Colonic mucosa (tissue), 4 donors: ENCODE results near the gene SHANK3. TPM values are rescaled to one million over a fixed set of nuclear protein-coding genes. Genes with fewer than 3 reads are reported as not detected.

ENCODE experiments used
- DNase-seq: peaks from one replicate; pipeline ENCODE4 v3.0.0-alpha.2; 2020
- H3K27ac ChIP-seq: fragments of 200-600 bp; one replicate; pipeline ENCODE4 v1.8.0; 2021
- H3K27me3 ChIP-seq: fragments of 200-600 bp; one replicate; pipeline ENCODE4 v1.8.0; 2021
- H3K36me3 ChIP-seq: fragments of 200-600 bp; one replicate; pipeline ENCODE4 v1.8.0; 2021
- H3K4me1 ChIP-seq: fragments of 200-600 bp; one replicate; pipeline ENCODE4 v1.8.0; 2021; ENCODE audit warnings: mild to moderate bottlenecking
- H3K4me3 ChIP-seq: fragments of 200-600 bp; one replicate; pipeline ENCODE4 v1.8.0; 2021
- H3K9ac ChIP-seq, 2 donors: one replicate each; pipeline ENCODE4 v1.7.0; 2013; ENCODE audit warnings: control low read depth in 2 of 2, low read depth in 2 of 2, low read length in 2 of 2
- H3K9me3 ChIP-seq: fragments of 200-600 bp; one replicate; pipeline ENCODE4 v1.8.0; 2021
- intact Hi-C: fragments of 100-400 bp; cut with DNase I; formaldehyde crosslinking; loops from one replicate; pipeline ENCODE4 v1.14.1; 2022
- total RNA-seq, 2 donors: library from RNA; stranded (reverse); fragmentation: NEBNext Ultra II Directional in 1 of 2; extraction: Animal tissue kit (Norgen Biotek cat#: 25700) in 1 of 2; gene quantifications; one replicate each; pipeline ENCODE4 v1.2.1, GENCODE V29; 2021
- TF ChIP-seq, protein P1 (sequence below): fragments of 200-600 bp; IDR thresholded peaks from one replicate; pipeline ENCODE4 v1.8.0; 2022; ENCODE audit warnings: antibody characterized with exemption, mild to moderate bottlenecking
- donor health status: healthy.
- donor health status: DM: no; HTN: no; CAD: no.
- donor health status: DM: no; HTN: no; CAD: no.

Gene SHANK3
- total RNA-seq, 2 donors from 2014 or later: 3.6 to 4.3 TPM

DNA sequence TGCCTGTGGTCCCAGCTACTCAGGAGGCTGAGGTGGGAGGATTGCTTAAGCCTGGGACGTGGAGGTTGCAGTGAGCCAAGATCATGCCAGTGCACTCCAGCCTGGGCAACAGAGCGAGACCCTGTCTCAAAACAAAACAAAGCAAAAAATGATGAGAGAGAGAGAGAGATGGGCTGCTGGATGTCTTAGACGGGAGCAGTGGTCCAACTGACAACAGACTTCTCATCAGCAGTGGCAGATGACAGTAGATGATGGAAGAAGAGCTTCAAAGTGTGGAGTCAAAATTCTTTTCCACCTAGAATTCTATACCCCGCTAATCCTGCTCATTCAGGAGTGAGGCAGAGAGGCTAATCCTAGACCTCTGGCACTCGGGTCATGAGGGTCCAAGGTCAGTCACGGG is 36.4 kb downstream of the SHANK3 start:
- TF ChIP-seq, protein P1, sequence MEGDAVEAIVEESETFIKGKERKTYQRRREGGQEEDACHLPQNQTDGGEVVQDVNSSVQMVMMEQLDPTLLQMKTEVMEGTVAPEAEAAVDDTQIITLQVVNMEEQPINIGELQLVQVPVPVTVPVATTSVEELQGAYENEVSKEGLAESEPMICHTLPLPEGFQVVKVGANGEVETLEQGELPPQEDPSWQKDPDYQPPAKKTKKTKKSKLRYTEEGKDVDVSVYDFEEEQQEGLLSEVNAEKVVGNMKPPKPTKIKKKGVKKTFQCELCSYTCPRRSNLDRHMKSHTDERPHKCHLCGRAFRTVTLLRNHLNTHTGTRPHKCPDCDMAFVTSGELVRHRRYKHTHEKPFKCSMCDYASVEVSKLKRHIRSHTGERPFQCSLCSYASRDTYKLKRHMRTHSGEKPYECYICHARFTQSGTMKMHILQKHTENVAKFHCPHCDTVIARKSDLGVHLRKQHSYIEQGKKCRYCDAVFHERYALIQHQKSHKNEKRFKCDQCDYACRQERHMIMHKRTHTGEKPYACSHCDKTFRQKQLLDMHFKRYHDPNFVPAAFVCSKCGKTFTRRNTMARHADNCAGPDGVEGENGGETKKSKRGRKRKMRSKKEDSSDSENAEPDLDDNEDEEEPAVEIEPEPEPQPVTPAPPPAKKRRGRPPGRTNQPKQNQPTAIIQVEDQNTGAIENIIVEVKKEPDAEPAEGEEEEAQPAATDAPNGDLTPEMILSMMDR: no peak
- no peak for DNase-seq
- no peaks in the 10 kb centered on the region for H3K27me3 ChIP-seq
- H3K9ac ChIP-seq: no peak overlapping the region
- no peak overlapping the region for H3K27ac ChIP-seq
- H3K4me1 ChIP-seq: no peaks in the 10 kb centered on the region
- no peaks in the 10 kb centered on the region for H3K9me3 ChIP-seq
- intact Hi-C loops: no loop called here
- no peaks in the 10 kb centered on the region for H3K36me3 ChIP-seq
- H3K4me3 ChIP-seq: no peak overlapping the region

DNA sequence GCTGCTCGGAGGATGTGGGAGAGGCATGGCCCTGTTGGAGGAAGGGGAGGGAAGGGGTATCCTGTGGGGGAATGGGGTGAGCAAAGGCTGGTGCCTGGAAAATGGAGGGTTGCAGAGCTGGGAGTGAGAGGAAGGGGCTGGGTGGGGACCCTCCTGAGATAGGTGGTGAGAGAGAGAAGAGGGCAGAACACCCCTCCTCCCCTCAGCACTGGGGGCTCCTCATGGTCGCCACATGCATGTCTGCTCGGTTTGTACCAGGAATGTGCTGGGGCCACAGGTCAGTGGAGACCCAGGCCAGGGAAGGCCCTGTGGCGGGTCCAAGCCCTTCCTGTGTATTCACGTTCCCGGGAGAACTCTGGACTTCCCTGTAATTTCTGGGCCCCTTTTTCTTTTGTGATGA is 37.6 kb downstream of the SHANK3 start:
- Histone ChIP-seq H3K27ac (no peak overlapping the region), H3K27me3 (no peaks in the 10 kb centered on the region), H3K4me3 (no peak overlapping the region), H3K9ac (no peak overlapping the region), H3K9me3 (no peaks in the 10 kb centered on the region), H3K4me1 (no peaks in the 10 kb centered on the region), H3K36me3 (no peaks in the 10 kb centered on the region)
- intact Hi-C loops: no loop called here
- TF ChIP-seq, protein P1: no peak
- no peak for DNase-seq

DNA sequence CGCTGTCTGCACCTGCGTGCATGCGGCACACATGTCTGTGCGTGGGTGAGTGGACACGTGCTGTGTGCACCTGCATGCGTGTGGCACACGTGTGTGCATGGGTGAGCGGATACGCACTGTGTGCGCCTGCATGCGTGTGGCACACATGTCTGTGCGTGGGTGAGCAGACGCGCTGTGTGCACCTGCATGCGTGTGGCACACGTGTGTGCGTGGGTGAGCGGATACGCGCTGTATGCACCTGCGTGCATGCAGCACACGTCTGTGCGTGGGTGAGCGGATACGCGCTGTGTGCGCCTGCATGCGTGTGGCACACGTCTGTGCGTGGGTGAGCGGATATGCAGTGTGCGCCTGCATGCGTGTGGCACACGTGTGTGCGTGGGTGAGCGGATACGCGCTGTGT is 38.3 kb downstream of the SHANK3 start:
- Histone ChIP-seq H3K4me3 (no peak overlapping the region), H3K27ac (no peak overlapping the region), H3K9me3 (no peaks in the 10 kb centered on the region), H3K4me1 (no peaks in the 10 kb centered on the region), H3K27me3 (no peaks in the 10 kb centered on the region), H3K9ac (no peak overlapping the region), H3K36me3 (no peaks in the 10 kb centered on the region)
- TF ChIP-seq, protein P1: no peak
- DNase-seq: no peak
- intact Hi-C loops: no loop called here

DNA sequence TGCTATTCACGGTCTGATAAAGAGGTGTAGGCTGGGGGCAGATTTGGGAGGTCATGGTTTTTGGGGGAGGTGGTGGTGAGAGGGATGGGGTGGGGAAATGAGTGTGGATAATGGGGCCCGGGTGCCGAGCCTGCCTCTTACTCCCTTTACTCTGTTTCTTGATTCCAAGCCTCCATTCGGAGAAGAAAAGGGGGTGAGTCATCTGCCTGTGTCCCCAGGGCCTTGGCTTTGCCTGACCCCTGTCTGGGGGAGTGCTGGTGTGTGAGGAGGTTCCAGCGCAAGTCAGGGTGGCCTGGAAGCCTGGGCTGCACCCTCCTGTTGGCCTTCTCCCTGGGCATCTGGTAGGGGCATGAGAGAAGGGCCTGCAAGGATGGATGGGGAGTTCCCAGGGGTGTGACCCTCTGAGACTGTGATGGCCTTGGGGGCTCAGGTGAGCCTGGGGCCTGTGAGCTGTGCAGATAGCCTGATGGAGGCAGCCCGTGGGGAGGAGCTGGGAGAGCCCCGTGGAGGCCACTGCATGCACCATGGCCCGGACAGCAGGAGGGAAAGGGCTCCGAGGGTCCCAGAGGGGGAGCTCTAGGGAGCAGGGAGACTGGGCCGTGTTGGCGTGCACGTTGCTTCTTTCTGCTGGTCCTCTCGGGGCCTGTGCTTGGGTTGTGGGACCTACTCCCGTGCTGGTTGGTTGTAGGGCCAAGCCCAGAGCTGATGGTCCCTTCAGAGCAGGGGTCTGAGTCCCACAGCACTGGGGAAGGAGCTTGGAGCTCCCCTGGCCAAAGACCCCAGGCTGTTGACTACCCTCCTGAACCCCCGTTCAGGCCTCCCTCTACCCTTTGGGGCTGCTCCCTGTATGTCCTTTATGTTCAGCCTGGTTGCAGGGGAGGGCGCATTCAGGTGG is 39.1 kb downstream of the SHANK3 start:
- TF ChIP-seq, protein P1: no peak

DNA sequence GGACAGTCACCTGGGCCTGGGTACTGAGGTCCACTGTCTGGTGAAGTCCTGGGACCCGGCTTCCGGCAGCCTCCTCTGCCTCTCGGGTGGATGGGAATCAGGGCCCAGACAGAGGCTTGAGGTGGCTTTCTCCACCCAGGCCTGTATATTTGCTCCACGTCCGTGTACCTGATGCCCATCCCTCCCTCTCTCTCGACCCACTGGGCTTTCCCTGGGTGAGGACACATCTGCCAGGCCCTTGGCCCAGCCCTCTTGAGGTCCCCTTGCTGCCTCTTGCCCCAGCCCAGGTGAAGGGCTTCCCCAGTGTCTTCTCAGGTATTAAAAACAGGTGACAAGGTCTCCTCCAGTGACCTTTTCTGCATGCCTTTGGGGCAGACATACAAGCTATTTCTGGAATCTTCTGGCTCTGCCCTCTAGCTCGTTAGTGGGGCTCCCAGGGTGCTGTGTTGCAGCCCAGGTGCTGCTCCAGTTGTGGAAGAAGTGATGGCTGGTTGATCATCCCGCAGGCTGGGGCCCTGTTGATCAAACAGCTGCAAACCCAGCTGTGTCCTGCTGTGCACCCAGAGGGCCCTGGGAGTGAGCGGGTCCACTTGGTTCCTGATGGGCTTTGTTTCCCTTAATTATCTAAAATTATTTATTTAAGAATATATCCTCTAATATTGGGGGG is 39.9 kb downstream of the SHANK3 start:
- Histone ChIP-seq H3K4me3 (no peak overlapping the region), H3K27me3 (no peaks in the 10 kb centered on the region), H3K27ac (no peak overlapping the region), H3K4me1 (no peaks in the 10 kb centered on the region), H3K36me3 (no peaks in the 10 kb centered on the region), H3K9ac (no peak overlapping the region), H3K9me3 (no peaks in the 10 kb centered on the region)
- intact Hi-C loops: no loop called here
- DNase-seq: no peak
- TF ChIP-seq, protein P1: no peak

More for the DNA sequence above, 39.1 kb downstream of the SHANK3 start:
- Histone ChIP-seq H3K4me1 (no peaks in the 10 kb centered on the region), H3K9me3 (no peaks in the 10 kb centered on the region), H3K4me3 (no peak overlapping the region), H3K27me3 (no peaks in the 10 kb centered on the region), H3K9ac (no peak overlapping the region), H3K36me3 (no peaks in the 10 kb centered on the region), H3K27ac (no peak overlapping the region)
- intact Hi-C loops: no loop called here
- no peak for DNase-seq
